GM12891 (cell line): ENCODE measurements around the gene ZNF768.

Experiments
- PAX5 ChIP-seq: IDR thresholded peaks from 2 replicates; pipeline ENCODE4 v1.6.1; 2011; ENCODE audit warnings: low read length, moderate library complexity, mild to moderate bottlenecking; ENCODE audit not compliant: insufficient read depth, severe bottlenecking
- POLR2A ChIP-seq: IDR thresholded peaks from 2 replicates; pipeline ENCODE4 v1.6.1; 2011; ENCODE audit warnings: low read depth, low read length, control low read depth
- POLR2AphosphoS5 ChIP-seq: IDR thresholded peaks from 2 replicates; pipeline ENCODE4 v1.6.1; 2011; ENCODE audit warnings: low read depth, low read length, control low read depth
- SPI1 ChIP-seq: IDR thresholded peaks from 2 replicates; pipeline ENCODE4 v1.6.1; 2011; ENCODE audit warnings: low read depth, low read length, control low read depth

- TF ChIP-seq POLR2A (no peak), POLR2AphosphoS5 (no peak), SPI1 (no peak), PAX5 (no peak)
Measured at GRCh38 chr16:30482366-30482765, 44.0 kb downstream of the ZNF768 start.
